Measurements from ENCODE around the gene KDM4F. TPM values are rescaled to one million over a fixed set of nuclear protein-coding genes. Genes with fewer than 3 reads are reported as not detected.

Gene KDM4F
- polyA plus RNA-seq, 4 donors, result not detected

GRCh38 chr11:95098826-95099225 is 49.6 kb downstream of the KDM4F start:
- WGBS, 3 donors, result 31 to 65% (median 45%) methylated on average over 3 of the region's 3 CpGs
- no peaks in the 10 kb centered on the region for H3K27me3 ChIP-seq (ENCODE audit: control insufficient read depth in 3 of 3, insufficient read depth in 3 of 3, low read length in 3 of 3)
- H3K4me1 ChIP-seq (ENCODE audit: control insufficient read depth in 3 of 3, insufficient read depth in 2 of 3, low read depth in 1 of 3, low read length in 2 of 3), result peaks cover 0 to 5% (median 0%) of the 10 kb centered on the region in 3 donors
- H3K4me3 ChIP-seq (ENCODE audit: low read depth in 1 of 3, low read length in 3 of 3), result no peak overlapping the region
- no peaks in the 10 kb centered on the region for H3K9me3 ChIP-seq (ENCODE audit: control insufficient read depth in 2 of 2, insufficient read depth in 1 of 2, low read depth in 1 of 2, low read length in 1 of 2)
- H3K27ac ChIP-seq (ENCODE audit: low read depth in 1 of 3, low read length in 2 of 3), result no peak overlapping the region
- FAIRE-seq, result no peak
- no peaks in the 10 kb centered on the region for H3K36me3 ChIP-seq (ENCODE audit: control insufficient read depth in 3 of 3, insufficient read depth in 2 of 3, low read depth in 1 of 3, low read length in 3 of 3)
- DNase-seq, result peak; percentile 16 to 69

- Histone ChIP-seq H3K9me3 (ENCODE audit: control insufficient read depth in 2 of 2, insufficient read depth in 1 of 2, low read depth in 1 of 2, low read length in 1 of 2) (no peaks in the 10 kb centered on the region), H3K4me3 (ENCODE audit: low read depth in 1 of 3, low read length in 3 of 3) (no peak overlapping the region), H3K4me1 (ENCODE audit: control insufficient read depth in 3 of 3, insufficient read depth in 2 of 3, low read depth in 1 of 3, low read length in 2 of 3) (peaks cover 0 to 5% (median 0%) of the 10 kb centered on the region in 3 donors), H3K27me3 (ENCODE audit: control insufficient read depth in 3 of 3, insufficient read depth in 3 of 3, low read length in 3 of 3) (no peaks in the 10 kb centered on the region), H3K36me3 (ENCODE audit: control insufficient read depth in 3 of 3, insufficient read depth in 2 of 3, low read depth in 1 of 3, low read length in 3 of 3) (no peaks in the 10 kb centered on the region), H3K27ac (ENCODE audit: low read depth in 1 of 3, low read length in 2 of 3) (no peak overlapping the region)
- DNase-seq, result no peak
- FAIRE-seq, result no peak
- 84 to 94% (median 87%) methylated on average over 4 of the region's 4 CpGs for WGBS, 3 donors
Measured at GRCh38 chr11:95100191-95100648, 51.0 kb downstream of the KDM4F start.

Other genes starting within 250 kb of the KDM4F start
- gene CWC15, start 75.9 kb upstream of the KDM4F start, polyA plus RNA-seq, result 10 to 100 TPM; 44.5 to 78.9 (median 55.8) TPM
- gene KDM4D, start 75.7 kb upstream of the KDM4F start, polyA plus RNA-seq, result under 1 TPM in 3 of 4 donors, not detected in 1; 0.27 to 0.54 (median 0.49) TPM
- gene KDM4E, start 24.2 kb upstream of the KDM4F start, polyA plus RNA-seq, result under 1 TPM in 1 of 4 donors, not detected in 3; 0.49 TPM
- gene SRSF8, start 17.5 kb downstream of the KDM4F start, polyA plus RNA-seq, result 10 to 100 TPM; 29.3 to 52.2 (median 34.6) TPM
- gene ENDOD1, start 40.4 kb downstream of the KDM4F start, polyA plus RNA-seq, result 10 to 100 TPM in 2 of 4 donors, 1 to 10 TPM in 2; 4.3 to 38.2 (median 12.2) TPM
- 10 to 100 TPM in 1 of 4 donors, 1 to 10 TPM in 3; 3.5 to 60.1 (median 5.3) TPM for gene SESN3, start 181.8 kb downstream of the KDM4F start, polyA plus RNA-seq

Measured in small intestine (tissue), 7 donors.